GM12878 (cell line): ENCODE measurements around the gene SRRM2. TPM values are rescaled to one million over a fixed set of nuclear protein-coding genes. Genes with fewer than 3 reads are reported as not detected.

Experiments
- ATAC-seq: fragments of 200-7000 bp; cut with Tn5 transposase; 3 replicates; pipeline ENCODE4 v1.9.1; 2020; ENCODE audit warnings: mild to moderate bottlenecking, moderate library complexity
- BruUV-seq: library from RNA; stranded (reverse); fragments of 400-500 nt; replicated peaks from 2 replicates; lab custom pipeline; 2021; lab: Mats Ljungman, UMichigan
- CTCF ChIA-PET: fragments of 300-600 bp; sonication (Branson Sonifier 250); formaldehyde crosslinking; extraction: SDS; loops from one replicate; lab custom pipeline; 2021; ENCODE audit warnings: inconsistent platforms; lab: Yijun Ruan, JAX
- POLR2A ChIA-PET: fragments of 350-600 bp; formaldehyde crosslinking; extraction: SDS; loops from one replicate; lab custom pipeline; 2021; ENCODE audit warnings: inconsistent platforms; lab: Charles Lee
- RAD21 ChIA-PET: fragments of 300-600 bp; sonication (Branson Sonifier 250); formaldehyde crosslinking; loops from one replicate; lab custom pipeline; 2023; ENCODE audit warnings: antibody characterized with exemption; ENCODE audit not compliant: unreplicated experiment; lab: Charles Lee
- SMC1A ChIA-PET: fragments of 300-600 bp; sonication (Branson Sonifier 250); formaldehyde crosslinking; loops from one replicate; lab custom pipeline; 2023; ENCODE audit not compliant: unreplicated experiment, uncharacterized antibody; lab: Charles Lee
- DNase-seq: peaks from one replicate; pipeline ENCODE4 v3.0.0-alpha.2; 2011; ENCODE audit warnings: low read depth, low spot score
- FAIRE-seq: peaks from 3 replicates; lab custom pipeline; 2011; peaks lifted over from hg19 to GRCh38; lab: Jason Lieb, UNC
- H2AFZ ChIP-seq: 2 replicates; pipeline ENCODE4 v1.6.0; 2011; ENCODE audit warnings: low read depth, low read length, control low read depth; ENCODE audit not compliant: control insufficient read depth
- H3K27ac ChIP-seq: 2 replicates; pipeline ENCODE4 v1.5.1; 2011; ENCODE audit warnings: control low read depth; ENCODE audit not compliant: control insufficient read depth, insufficient read depth
- H3K27me3 ChIP-seq, 2 experiments: replicated peaks in 1 of 2; 2 replicates each; pipeline versions ENCODE4 v1.6.0 to v1.6.1; 2011; ENCODE audit warnings: low read length in 1 of 2; ENCODE audit not compliant: control insufficient read depth in 2 of 2, insufficient read depth in 2 of 2
- H3K36me3 ChIP-seq, 2 experiments: 2 replicates each; pipeline ENCODE4 v1.5.1; 2011; ENCODE audit warnings: low read length in 1 of 2; ENCODE audit not compliant: control insufficient read depth in 2 of 2, insufficient read depth in 2 of 2
- H3K4me1 ChIP-seq: 2 replicates; pipeline ENCODE4 v1.6.1; 2011; ENCODE audit warnings: mild to moderate bottlenecking, low read length, moderate library complexity, mixed read lengths; ENCODE audit not compliant: control insufficient read depth, insufficient read depth
- H3K4me2 ChIP-seq: 2 replicates; pipeline ENCODE4 v1.6.0; 2011; ENCODE audit warnings: control low read depth; ENCODE audit not compliant: control insufficient read depth, insufficient read depth
- H3K4me3 ChIP-seq: fragments of 200-600 bp; sonication (generic); 2 replicates; pipeline ENCODE4 v1.5.1; 2016
- H3K79me2 ChIP-seq: 2 replicates; pipeline ENCODE4 v1.6.0; 2011; ENCODE audit warnings: low read length; ENCODE audit not compliant: control insufficient read depth, insufficient read depth
- H3K9ac ChIP-seq: 2 replicates; pipeline ENCODE4 v1.8.0; 2011; ENCODE audit warnings: low read length, control low read depth, mixed read lengths; ENCODE audit not compliant: control insufficient read depth, insufficient read depth
- H3K9me3 ChIP-seq: replicated peaks from 3 replicates; pipeline ENCODE4 v1.5.1; 2011; ENCODE audit warnings: mild to moderate bottlenecking, low read length; ENCODE audit not compliant: control insufficient read depth, insufficient read depth
- H4K20me1 ChIP-seq: 2 replicates; pipeline ENCODE4 v1.6.0; 2011; ENCODE audit not compliant: control insufficient read depth, insufficient read depth
- HDAC6 ChIP-seq: fragments of 200-600 bp; sonication (generic); IDR thresholded peaks from one replicate; pipeline ENCODE4 v1.8.0; 2017; ENCODE audit warnings: antibody characterized with exemption; ENCODE audit not compliant: unreplicated experiment
- KDM1A ChIP-seq: fragments of 200-600 bp; sonication (generic); IDR thresholded peaks from 2 replicates; pipeline ENCODE4 v1.6.1; 2016; ENCODE audit warnings: borderline replicate concordance
- MEF2B ChIP-seq: fragments of 450-650 bp; IDR thresholded peaks from 2 replicates; pipeline ENCODE4 v1.6.1; 2018; ENCODE audit warnings: mild to moderate bottlenecking, moderate library complexity; ENCODE audit not compliant: partially characterized antibody, poor library complexity, severe bottlenecking
- MYC ChIP-seq: IDR thresholded peaks from 2 replicates; pipeline ENCODE4 v1.6.1; 2011; ENCODE audit warnings: mild to moderate bottlenecking, low read length, moderate library complexity, inconsistent platforms; ENCODE audit not compliant: insufficient read depth, insufficient replicate concordance, insufficient read length, severe bottlenecking
- POLR2A ChIP-seq: IDR thresholded peaks from 2 replicates; pipeline ENCODE4 v1.6.1; 2011; ENCODE audit warnings: low read depth, mild to moderate bottlenecking, low read length
- POLR2AphosphoS5 ChIP-seq: IDR thresholded peaks from 2 replicates; pipeline ENCODE4 v1.6.1; 2011; ENCODE audit warnings: mild to moderate bottlenecking, low read length, inconsistent platforms
- RBBP5 ChIP-seq: fragments of 200-600 bp; sonication (generic); conservative IDR thresholded peaks from 2 replicates; pipeline ENCODE4 v1.6.1; 2016
- RCOR1 ChIP-seq: conservative IDR thresholded peaks from 2 replicates; pipeline ENCODE4 v1.6.1; 2012; ENCODE audit warnings: low read depth, low read length, improper control_type of control experiment
- RELA ChIP-seq: fragments of 450-650 bp; IDR thresholded peaks from 2 replicates; pipeline ENCODE4 v1.8.0; 2014; ENCODE audit warnings: borderline replicate concordance; ENCODE audit not compliant: partially characterized antibody
- SP1 ChIP-seq: IDR thresholded peaks from one replicate; pipeline ENCODE4 v1.6.1; 2011; ENCODE audit warnings: low read depth, low read length
- SREBF2 ChIP-seq: IDR thresholded peaks from 2 replicates; pipeline ENCODE4 v1.6.1; 2012; ENCODE audit warnings: mild to moderate bottlenecking, low read length
- STAT1 ChIP-seq: fragments of 450-650 bp; conservative IDR thresholded peaks from 2 replicates; pipeline ENCODE4 v1.6.1; 2014; ENCODE audit warnings: antibody characterized with exemption, mild to moderate bottlenecking
- SUZ12 ChIP-seq: fragments of 200-600 bp; sonication (generic); IDR thresholded peaks from one replicate; pipeline ENCODE4 v1.6.1; 2018; ENCODE audit warnings: antibody characterized with exemption, mild to moderate bottlenecking; ENCODE audit not compliant: unreplicated experiment
- YBX1 ChIP-seq: fragments of 450-650 bp; IDR thresholded peaks from 2 replicates; pipeline ENCODE4 v1.6.1; 2016; ENCODE audit warnings: antibody characterized with exemption
- ZNF384 ChIP-seq: IDR thresholded peaks from 2 replicates; pipeline ENCODE4 v1.6.1; 2012; ENCODE audit warnings: low read depth, mild to moderate bottlenecking, low read length, improper control_type of control experiment, borderline replicate concordance
- WGBS: methylation state at CpG from one replicate; pipeline ENCODE4 v1.1.6; 2016; ENCODE audit warnings: low lambda C conversion rate; ENCODE audit not compliant: insufficient replicate concordance, insufficient coverage; ENCODE audit errors: missing lambda C conversion rate; 5-methylcytosine and 5-hydroxymethylcytosine counted together
- in situ Hi-C: fragments of 300-500 bp; cut with MboI; formaldehyde crosslinking; loops from 9 replicates; pipeline ENCODE4 v1.14.3; 2018; ENCODE audit warnings: mixed read lengths
- intact Hi-C: fragments of 100-400 bp; cut with micrococcal nuclease; formaldehyde crosslinking; loops from one replicate; pipeline ENCODE4 v1.14.2; 2022; ENCODE audit not compliant: unreplicated experiment
- polyA plus RNA-seq, 11 experiments: library from polyadenylated mRNA; depleted of rRNA in 4 of 11; unstranded in 6 of 11; stranded (reverse) in 5 of 11; fragments of >200 nt; fragmentation: Nextera tagmentation in 4 of 11; fragmentation: Illumina TruSeq in 1 of 11; extraction: Ambion mirVana in 4 of 11; extraction: Trizol in 1 of 11; gene quantifications; 1 replicate in 1 of 11; 2 replicates in 10 of 11; pipeline versions ENCODE4 v1.2.1 to v1.2.3, GENCODE V29; 2011 to 2016; ENCODE audit warnings: inconsistent platforms in 2 of 11, missing spikeins in 2 of 11, low read depth in 1 of 11
- total RNA-seq, 4 experiments: library from RNA; depleted of rRNA in 3 of 4; stranded (reverse); fragments of >200 nt in 3 of 4; fragmentation: Illumina TruSeq in 1 of 4; extraction: Trizol in 1 of 4; gene quantifications; 2 replicates each; pipeline versions ENCODE4 v1.2.1 to v1.2.3, GENCODE V29; 2013 to 2021
- TF ChIP-seq, protein P1 (sequence below): fragments of 450-650 bp; IDR thresholded peaks from 2 replicates; pipeline ENCODE4 v1.6.1; 2016; ENCODE audit warnings: mild to moderate bottlenecking
- TF ChIP-seq, protein P2 (sequence below): fragments of 450-650 bp; conservative IDR thresholded peaks from 2 replicates; pipeline ENCODE4 v1.6.1; 2017; ENCODE audit warnings: mild to moderate bottlenecking, moderate library complexity
- TF ChIP-seq, protein P3 (sequence below): fragments of 150-350 bp; IDR thresholded peaks from 2 replicates; pipeline ENCODE4 v1.6.1; 2014; ENCODE audit warnings: mild to moderate bottlenecking, low read depth, low read length

SRRM2 gene
- total and polyA plus RNA-seq, 10 of the 15 experiments (the other 5 are each of a cell fraction or from before 2014, with no cell fraction given), result 30.1 to 502 (median 196) TPM

DNA sequence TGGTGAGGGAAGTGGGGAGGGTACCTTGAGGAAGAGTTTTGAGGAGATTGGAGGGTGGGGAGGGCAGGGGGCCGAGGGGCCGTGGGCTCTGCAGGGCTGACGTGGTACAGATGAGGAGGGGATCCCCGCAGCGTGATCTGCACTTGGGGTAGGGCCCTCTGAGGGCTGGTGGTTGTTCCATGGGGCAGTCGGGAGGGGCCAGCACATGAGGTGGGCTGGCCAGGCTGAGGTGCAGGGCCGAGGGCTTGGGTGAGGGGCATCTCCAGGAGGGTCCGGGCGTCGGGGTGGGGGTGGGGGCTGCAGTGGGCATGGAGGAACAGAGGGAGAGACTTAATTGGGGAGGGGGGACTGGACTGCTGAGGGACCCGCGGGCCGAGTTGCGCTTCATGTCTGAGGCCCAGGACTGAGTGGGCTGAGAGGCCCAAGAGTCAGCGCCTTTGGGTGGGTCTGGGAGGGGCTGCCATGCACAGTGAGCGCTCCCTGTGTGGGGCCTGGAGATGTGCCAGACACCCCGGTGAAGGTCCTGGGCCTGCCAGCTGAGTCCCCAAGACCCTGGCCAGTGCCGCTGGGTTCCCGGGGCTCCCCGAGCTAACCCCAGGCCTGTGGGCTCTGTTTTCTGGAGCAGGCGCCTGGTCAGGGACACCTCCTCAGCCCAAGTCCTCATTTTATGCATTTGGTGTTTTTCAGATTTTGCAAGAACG lies 45.7 kb upstream of the SRRM2 start:
- Histone ChIP-seq H3K27me3 (no peaks in the 10 kb centered on the region), H3K4me1 (no peaks in the 10 kb centered on the region), H3K9me3 (no peaks in the 10 kb centered on the region), H3K36me3 (peaks cover 12 to 36% of the 10 kb centered on the region in 2 experiments), H2AFZ (no peak overlapping the region), H3K27ac (no peak overlapping the region), H3K4me2 (no peak overlapping the region), H3K4me3 (no peak overlapping the region), H3K79me2 (no peaks in the 10 kb centered on the region), H4K20me1 (no peaks in the 10 kb centered on the region), H3K9ac (no peak overlapping the region)
- WGBS, result 96% methylated on average over 15 of the region's 22 CpGs
- POLR2A ChIA-PET, result no interaction called here
- TF ChIP-seq SUZ12 (no peak), MYC (no peak), RELA (no peak), STAT1 (no peak), MEF2B (no peak), KDM1A (no peak), RCOR1 (no peak), POLR2AphosphoS5 (no peak), ZNF384 (no peak), RBBP5 (no peak), POLR2A (no peak), SREBF2 (no peak), SP1 (no peak), YBX1 (no peak), HDAC6 (no peak)
- TF ChIP-seq, protein P1, sequence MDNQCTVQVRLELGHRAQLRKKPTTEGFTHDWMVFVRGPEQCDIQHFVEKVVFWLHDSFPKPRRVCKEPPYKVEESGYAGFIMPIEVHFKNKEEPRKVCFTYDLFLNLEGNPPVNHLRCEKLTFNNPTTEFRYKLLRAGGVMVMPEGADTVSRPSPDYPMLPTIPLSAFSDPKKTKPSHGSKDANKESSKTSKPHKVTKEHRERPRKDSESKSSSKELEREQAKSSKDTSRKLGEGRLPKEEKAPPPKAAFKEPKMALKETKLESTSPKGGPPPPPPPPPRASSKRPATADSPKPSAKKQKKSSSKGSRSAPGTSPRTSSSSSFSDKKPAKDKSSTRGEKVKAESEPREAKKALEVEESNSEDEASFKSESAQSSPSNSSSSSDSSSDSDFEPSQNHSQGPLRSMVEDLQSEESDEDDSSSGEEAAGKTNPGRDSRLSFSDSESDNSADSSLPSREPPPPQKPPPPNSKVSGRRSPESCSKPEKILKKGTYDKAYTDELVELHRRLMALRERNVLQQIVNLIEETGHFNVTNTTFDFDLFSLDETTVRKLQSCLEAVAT, result no peak
- TF ChIP-seq, protein P2, sequence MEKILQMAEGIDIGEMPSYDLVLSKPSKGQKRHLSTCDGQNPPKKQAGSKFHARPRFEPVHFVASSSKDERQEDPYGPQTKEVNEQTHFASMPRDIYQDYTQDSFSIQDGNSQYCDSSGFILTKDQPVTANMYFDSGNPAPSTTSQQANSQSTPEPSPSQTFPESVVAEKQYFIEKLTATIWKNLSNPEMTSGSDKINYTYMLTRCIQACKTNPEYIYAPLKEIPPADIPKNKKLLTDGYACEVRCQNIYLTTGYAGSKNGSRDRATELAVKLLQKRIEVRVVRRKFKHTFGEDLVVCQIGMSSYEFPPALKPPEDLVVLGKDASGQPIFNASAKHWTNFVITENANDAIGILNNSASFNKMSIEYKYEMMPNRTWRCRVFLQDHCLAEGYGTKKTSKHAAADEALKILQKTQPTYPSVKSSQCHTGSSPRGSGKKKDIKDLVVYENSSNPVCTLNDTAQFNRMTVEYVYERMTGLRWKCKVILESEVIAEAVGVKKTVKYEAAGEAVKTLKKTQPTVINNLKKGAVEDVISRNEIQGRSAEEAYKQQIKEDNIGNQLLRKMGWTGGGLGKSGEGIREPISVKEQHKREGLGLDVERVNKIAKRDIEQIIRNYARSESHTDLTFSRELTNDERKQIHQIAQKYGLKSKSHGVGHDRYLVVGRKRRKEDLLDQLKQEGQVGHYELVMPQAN, result no peak
- TF ChIP-seq, protein P3, sequence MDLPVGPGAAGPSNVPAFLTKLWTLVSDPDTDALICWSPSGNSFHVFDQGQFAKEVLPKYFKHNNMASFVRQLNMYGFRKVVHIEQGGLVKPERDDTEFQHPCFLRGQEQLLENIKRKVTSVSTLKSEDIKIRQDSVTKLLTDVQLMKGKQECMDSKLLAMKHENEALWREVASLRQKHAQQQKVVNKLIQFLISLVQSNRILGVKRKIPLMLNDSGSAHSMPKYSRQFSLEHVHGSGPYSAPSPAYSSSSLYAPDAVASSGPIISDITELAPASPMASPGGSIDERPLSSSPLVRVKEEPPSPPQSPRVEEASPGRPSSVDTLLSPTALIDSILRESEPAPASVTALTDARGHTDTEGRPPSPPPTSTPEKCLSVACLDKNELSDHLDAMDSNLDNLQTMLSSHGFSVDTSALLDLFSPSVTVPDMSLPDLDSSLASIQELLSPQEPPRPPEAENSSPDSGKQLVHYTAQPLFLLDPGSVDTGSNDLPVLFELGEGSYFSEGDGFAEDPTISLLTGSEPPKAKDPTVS, result no peak
- intact Hi-C loops, result no loop called here
- ATAC-seq (no peak), DNase-seq (no peak), FAIRE-seq (no peak)
- RAD21 ChIA-PET, result no interaction called here
- SMC1A ChIA-PET, result no interaction called here
- CTCF ChIA-PET, result no interaction called here
- BruUV-seq, result no TSS peak
- in situ Hi-C loops, result no loop called here
